HUES64 (cell line): ENCODE data around the gene ACSF3.

ENCODE experiments used
- H3K27ac ChIP-seq: 2 replicates; pipeline ENCODE4 v1.7.0; 2013; ENCODE audit warnings: low read depth, low read length, inconsistent platforms
- H3K27me3 ChIP-seq: 2 replicates; pipeline ENCODE4 v1.6.1; 2013; ENCODE audit warnings: mild to moderate bottlenecking, low read length; ENCODE audit not compliant: insufficient read depth
- H3K36me3 ChIP-seq: 2 replicates; pipeline ENCODE4 v1.6.1; 2013; ENCODE audit warnings: mild to moderate bottlenecking, low read length; ENCODE audit not compliant: insufficient read depth
- H3K4me1 ChIP-seq: 2 replicates; pipeline ENCODE4 v1.6.1; 2013; ENCODE audit warnings: mild to moderate bottlenecking, low read length, moderate library complexity; ENCODE audit not compliant: insufficient read depth
- H3K4me3 ChIP-seq: 2 replicates; pipeline ENCODE4 v1.5.1; 2013; ENCODE audit warnings: mild to moderate bottlenecking, low read length, moderate library complexity
- H3K9ac ChIP-seq: 2 replicates; pipeline ENCODE4 v1.6.1; 2013; ENCODE audit warnings: mild to moderate bottlenecking, low read depth, low read length
- H3K9me3 ChIP-seq: 2 replicates; pipeline ENCODE4 v1.6.1; 2013; ENCODE audit warnings: low read depth, low read length; ENCODE audit not compliant: insufficient read depth
- WGBS: fragments of 150-250, 120-280 bp; methylation state at CpG from one replicate; pipeline ENCODE4 v1.1.7; 2013; ENCODE audit warnings: missing lambda C conversion rate; 5-methylcytosine and 5-hydroxymethylcytosine counted together

The ACSF3 gene

GRCh38 chr16:89142474-89143195 lies 49.0 kb downstream of the ACSF3 start:
- WGBS, result 96% methylated on average over 13 of the region's 13 CpGs
- peaks cover 4% of the 10 kb centered on the region; the same call in 1 of the 2 replicates for H3K9me3 ChIP-seq
- no peaks in the 10 kb centered on the region for H3K27me3 ChIP-seq
- no peaks in the 10 kb centered on the region for H3K4me1 ChIP-seq
- peaks cover 30% of the 10 kb centered on the region for H3K36me3 ChIP-seq
- no peak overlapping the region for H3K9ac ChIP-seq
- no peak overlapping the region for H3K27ac ChIP-seq
- H3K4me3 ChIP-seq, result no peak overlapping the region

GRCh38 chr16:89143201-89143741 lies 49.6 kb downstream of the ACSF3 start:
- Histone ChIP-seq H3K9me3 (peaks cover 5% of the 10 kb centered on the region), H3K27ac (no peak overlapping the region), H3K9ac (no peak overlapping the region), H3K36me3 (peaks cover 35% of the 10 kb centered on the region), H3K4me1 (no peaks in the 10 kb centered on the region), H3K27me3 (no peaks in the 10 kb centered on the region), H3K4me3 (no peak overlapping the region)
- WGBS, result 93% methylated on average over 17 of the region's 17 CpGs

- Histone ChIP-seq H3K9ac (no peak overlapping the region), H3K36me3 (peaks cover 42% of the 10 kb centered on the region), H3K4me3 (no peak overlapping the region), H3K4me1 (no peaks in the 10 kb centered on the region), H3K27ac (no peak overlapping the region), H3K27me3 (no peaks in the 10 kb centered on the region), H3K9me3 (peaks cover 13% of the 10 kb centered on the region)
- WGBS, result 94% methylated on average over 22 of the region's 22 CpGs
Observed at GRCh38 chr16:89143911-89144675, 50.4 kb downstream of the ACSF3 start.

- peaks cover 19% of the 10 kb centered on the region for H3K9me3 ChIP-seq
- no peak overlapping the region for H3K27ac ChIP-seq
- no peaks in the 10 kb centered on the region for H3K4me1 ChIP-seq
- no peak overlapping the region for H3K9ac ChIP-seq
- 90% methylated on average over 6 of the region's 6 CpGs for WGBS
- no peak overlapping the region for H3K4me3 ChIP-seq
- no peaks in the 10 kb centered on the region for H3K27me3 ChIP-seq
- H3K36me3 ChIP-seq, result peaks cover 48% of the 10 kb centered on the region
Observed at GRCh38 chr16:89144681-89145080, 51.0 kb downstream of the ACSF3 start.

- peaks cover 26% of the 10 kb centered on the region for H3K9me3 ChIP-seq
- H3K4me3 ChIP-seq, result no peak overlapping the region
- WGBS, result 92% methylated on average over 25 of the region's 25 CpGs
- H3K4me1 ChIP-seq, result no peaks in the 10 kb centered on the region
- peaks cover 55% of the 10 kb centered on the region for H3K36me3 ChIP-seq
- no peaks in the 10 kb centered on the region for H3K27me3 ChIP-seq
- no peak overlapping the region for H3K9ac ChIP-seq
- no peak overlapping the region for H3K27ac ChIP-seq
Observed at GRCh38 chr16:89145406-89146161, 51.9 kb downstream of the ACSF3 start.

- H3K9ac ChIP-seq, result no peak overlapping the region
- H3K9me3 ChIP-seq, result peaks cover 26% of the 10 kb centered on the region
- H3K27me3 ChIP-seq, result no peaks in the 10 kb centered on the region
- H3K4me1 ChIP-seq, result no peaks in the 10 kb centered on the region
- H3K36me3 ChIP-seq, result peaks cover 57% of the 10 kb centered on the region
- WGBS, result 95% methylated on average over 21 of the region's 21 CpGs
- H3K4me3 ChIP-seq, result no peak overlapping the region
- no peak overlapping the region for H3K27ac ChIP-seq
Observed at GRCh38 chr16:89146211-89147005, 52.8 kb downstream of the ACSF3 start.

GRCh38 chr16:89147085-89147817 lies 53.6 kb downstream of the ACSF3 start:
- whole genome bisulfite sequencing, result 84% methylated on average over 10 of the region's 11 CpGs
- Histone ChIP-seq H3K27me3 (no peaks in the 10 kb centered on the region), H3K9me3 (peaks cover 26% of the 10 kb centered on the region), H3K27ac (no peak overlapping the region), H3K4me1 (no peaks in the 10 kb centered on the region), H3K4me3 (no peak overlapping the region), H3K36me3 (peaks cover 55% of the 10 kb centered on the region), H3K9ac (no peak overlapping the region)

- H3K4me3 ChIP-seq, result no peak overlapping the region
- H3K27ac ChIP-seq, result no peak overlapping the region
- H3K36me3 ChIP-seq, result peaks cover 55% of the 10 kb centered on the region
- H3K27me3 ChIP-seq, result no peaks in the 10 kb centered on the region
- peaks cover 26% of the 10 kb centered on the region for H3K9me3 ChIP-seq
- WGBS, result 96% methylated on average over 9 of the region's 9 CpGs
- no peak overlapping the region for H3K9ac ChIP-seq
- H3K4me1 ChIP-seq, result no peaks in the 10 kb centered on the region
Observed at GRCh38 chr16:89149386-89149785, 55.7 kb downstream of the ACSF3 start.

- Histone ChIP-seq H3K36me3 (peaks cover 55% of the 10 kb centered on the region), H3K9me3 (peaks cover 26% of the 10 kb centered on the region), H3K9ac (no peak overlapping the region), H3K4me3 (no peak overlapping the region), H3K27ac (no peak overlapping the region), H3K27me3 (no peaks in the 10 kb centered on the region), H3K4me1 (no peaks in the 10 kb centered on the region)
- 96% methylated on average over 18 of the region's 18 CpGs for WGBS
Observed at GRCh38 chr16:89150090-89150835, 56.6 kb downstream of the ACSF3 start.
